Endothelial cell of umbilical vein (primary cell): ENCODE measurements around the gene SERPIND1. TPM values are rescaled to one million over a fixed set of nuclear protein-coding genes. Genes with fewer than 3 reads are reported as not detected.

Experiments used
- BruUV-seq: library from RNA; stranded (reverse); fragments of 400-500 nt; replicated peaks from 2 replicates; lab custom pipeline; 2021; lab: Mats Ljungman, UMichigan
- CTCF ChIA-PET: fragments of 300-600, 350-600 bp; sonication (Branson Sonifier 250); formaldehyde crosslinking; loops from one replicate; lab custom pipeline; 2021; ENCODE audit warnings: antibody characterized with exemption, inconsistent platforms; lab: Charles Lee
- POLR2A ChIA-PET: fragments of 300-600, 350-600 bp; sonication (Branson Sonifier 250); formaldehyde crosslinking; loops from one replicate; lab custom pipeline; 2021; ENCODE audit warnings: antibody characterized with exemption, inconsistent platforms; lab: Charles Lee
- DNase-seq: peaks from one replicate; pipeline ENCODE4 v3.0.0-alpha.2; 2011; ENCODE audit warnings: low read depth, low spot score
- FAIRE-seq: peaks from 2 replicates; lab custom pipeline; 2011; peaks lifted over from hg19 to GRCh38; lab: Jason Lieb, UNC
- H2AFZ ChIP-seq: 2 replicates; pipeline ENCODE4 v1.6.0; 2012; ENCODE audit warnings: low read depth, low read length, control low read depth, inconsistent platforms
- H3K27ac ChIP-seq: 2 replicates; pipeline ENCODE4 v1.5.1; 2011; ENCODE audit warnings: low read depth, mild to moderate bottlenecking, control low read depth, low read length, moderate library complexity; ENCODE audit not compliant: insufficient read depth
- H3K27me3 ChIP-seq, 2 experiments: 2 replicates each; pipeline versions ENCODE4 v1.6.0 to v1.6.1; 2011; ENCODE audit warnings: low read length in 2 of 2, mixed read lengths in 1 of 2; ENCODE audit not compliant: control insufficient read depth in 2 of 2, insufficient read depth in 2 of 2
- H3K36me3 ChIP-seq, 2 experiments: 2 replicates in 1 of 2; 3 replicates in 1 of 2; pipeline ENCODE4 v1.5.1; 2011; ENCODE audit warnings: low read length in 2 of 2, mild to moderate bottlenecking in 1 of 2, moderate library complexity in 1 of 2; ENCODE audit not compliant: control insufficient read depth in 2 of 2, insufficient read depth in 2 of 2; ENCODE audit errors: extremely low read depth in 1 of 2
- H3K4me1 ChIP-seq: 3 replicates; pipeline ENCODE4 v1.5.1; 2011; ENCODE audit warnings: mild to moderate bottlenecking, low read length; ENCODE audit not compliant: control insufficient read depth, insufficient read depth; ENCODE audit errors: extremely low read depth
- H3K4me2 ChIP-seq: 2 replicates; pipeline ENCODE4 v1.6.1; 2011; ENCODE audit warnings: low read length, control low read depth, mixed read lengths; ENCODE audit not compliant: insufficient read depth
- H3K4me3 ChIP-seq, 3 experiments: fragments of 200-600 bp in 1 of 3; sonication (generic), shearing (Covaris generic) in 1 of 3; replicated peaks in 1 of 3; 2 replicates each; pipeline ENCODE4 v1.5.1; 2011 to 2016; ENCODE audit warnings: control low read depth in 3 of 3, low read length in 3 of 3, mild to moderate bottlenecking in 2 of 3, inconsistent platforms in 1 of 3, low read depth in 1 of 3, moderate library complexity in 1 of 3; ENCODE audit not compliant: insufficient read depth in 1 of 3
- H3K79me2 ChIP-seq: 2 replicates; pipeline ENCODE4 v1.6.0; 2012; ENCODE audit warnings: low read length, inconsistent platforms; ENCODE audit not compliant: control insufficient read depth, insufficient read depth
- H3K9ac ChIP-seq: replicated peaks from 2 replicates; pipeline ENCODE3; 2011; ENCODE audit warnings: low read length, control low read depth; ENCODE audit not compliant: insufficient read depth; ENCODE audit errors: extremely low read depth
- H3K9me1 ChIP-seq: replicated peaks from 3 replicates; pipeline ENCODE4 v1.6.0; 2011; ENCODE audit warnings: mild to moderate bottlenecking, low read length; ENCODE audit not compliant: control insufficient read depth, insufficient read depth; ENCODE audit errors: extremely low read depth
- H3K9me3 ChIP-seq: replicated peaks from 2 replicates; pipeline ENCODE4 v1.5.1; 2012; ENCODE audit warnings: low read length, inconsistent platforms; ENCODE audit not compliant: control insufficient read depth, insufficient read depth
- H4K20me1 ChIP-seq: replicated peaks from 2 replicates; pipeline ENCODE3; 2011; ENCODE audit warnings: mild to moderate bottlenecking, low read length; ENCODE audit not compliant: control insufficient read depth, insufficient read depth; ENCODE audit errors: extremely low read depth
- EZH2 ChIP-seq: IDR thresholded peaks from 2 replicates; pipeline ENCODE4 v1.6.1; 2012; ENCODE audit warnings: borderline replicate concordance, low read depth, mild to moderate bottlenecking, moderate library complexity, low read length, inconsistent platforms; ENCODE audit not compliant: severe bottlenecking
- FOS ChIP-seq: IDR thresholded peaks from 2 replicates; pipeline ENCODE4 v1.6.1; 2011; ENCODE audit warnings: mild to moderate bottlenecking, low read length, moderate library complexity, borderline replicate concordance; ENCODE audit not compliant: insufficient read depth
- GATA2 ChIP-seq: IDR thresholded peaks from 2 replicates; pipeline ENCODE4 v1.7.0; 2011; ENCODE audit warnings: low read depth, mild to moderate bottlenecking, moderate library complexity, mixed read lengths, low read length; ENCODE audit not compliant: insufficient read length, insufficient read depth
- JUN ChIP-seq: IDR thresholded peaks from 2 replicates; pipeline ENCODE4 v1.6.1; 2011; ENCODE audit warnings: borderline replicate concordance, low read depth; ENCODE audit not compliant: insufficient read length, insufficient read depth
- MYC ChIP-seq: IDR thresholded peaks from one replicate; pipeline ENCODE4 v1.6.1; 2011; ENCODE audit warnings: mild to moderate bottlenecking, low read depth, low read length
- POLR2A ChIP-seq: IDR thresholded peaks from 2 replicates; pipeline ENCODE4 v1.6.1; 2012; ENCODE audit warnings: low read depth, mild to moderate bottlenecking, control low read depth, low read length
- POLR2AphosphoS5 ChIP-seq: IDR thresholded peaks from 2 replicates; pipeline ENCODE4 v1.6.1; 2012; ENCODE audit warnings: low read depth, mild to moderate bottlenecking, control low read depth, low read length, moderate library complexity; ENCODE audit not compliant: insufficient read depth
- dilution Hi-C: fragments of 300-500 bp; cut with MboI; formaldehyde crosslinking; loops from one replicate; pipeline ENCODE4 v1.15.0; 2019; ENCODE audit warnings: low sequenced_read_pairs; ENCODE audit not compliant: extremely low pct_ligation_motif_present
- intact Hi-C: fragments of 100-400 bp; cut with micrococcal nuclease; formaldehyde crosslinking; loops from one replicate; pipeline ENCODE4 v1.10.0; 2022
- polyA plus RNA-seq, 4 experiments: library from polyadenylated mRNA; depleted of rRNA in 3 of 4; stranded (reverse) in 3 of 4; unstranded in 1 of 4; fragments of >200 nt; gene quantifications; 2 replicates each; pipeline versions ENCODE4 v1.2.1 to v1.2.3, GENCODE V29; 2011 to 2012; ENCODE audit warnings: missing spikeins in 1 of 4
- total RNA-seq: library from RNA; stranded (reverse); gene quantifications from 2 replicates; pipeline ENCODE4 v1.2.3, GENCODE V29; 2021
- TF ChIP-seq, protein P1 (sequence below), 2 donors: IDR thresholded peaks; 1 replicate in 1 of 2; 2 replicates in 1 of 2; pipeline ENCODE4 v1.5.1; 2011; ENCODE audit warnings: low read length in 2 of 2, mild to moderate bottlenecking in 2 of 2, moderate library complexity in 2 of 2, control low read depth in 1 of 2, inconsistent platforms in 1 of 2, low read depth in 1 of 2; ENCODE audit not compliant: insufficient read depth in 1 of 2; ENCODE audit errors: extremely low read depth in 1 of 2
- TF ChIP-seq, protein P2 (sequence below): IDR thresholded peaks from 2 replicates; pipeline ENCODE4 v1.6.1; 2011; ENCODE audit not compliant: insufficient read depth, insufficient read length

The SERPIND1 gene
- total and polyA plus RNA-seq, 2 donors (not counting 3 experiments of a cell fraction or from before 2014, with no cell fraction given) = 0.94 to 1.8 TPM

DNA sequence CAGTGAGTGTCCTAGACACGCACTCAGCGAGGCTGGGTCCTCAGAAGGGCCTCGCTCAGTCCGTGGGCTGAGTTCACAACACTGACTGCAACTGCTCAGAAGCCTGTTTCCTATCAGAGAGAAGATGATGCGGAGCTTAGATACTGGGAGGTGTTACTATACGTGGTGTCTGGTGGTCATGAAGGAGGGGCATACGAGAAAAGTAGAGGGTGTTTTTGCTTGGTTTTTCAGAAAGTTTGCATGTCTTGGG lies 9.5 kb upstream of the SERPIND1 start:
- no peak overlapping the region for H3K27ac ChIP-seq
- H3K9me3 ChIP-seq = no peaks in the 10 kb centered on the region
- H4K20me1 ChIP-seq = no peaks in the 10 kb centered on the region
- no peak overlapping the region for H3K4me3 ChIP-seq
- FAIRE-seq = no peak
- no peak overlapping the region for H3K4me2 ChIP-seq
- H3K9me1 ChIP-seq = no peaks in the 10 kb centered on the region
- no peak for DNase-seq
- intact Hi-C loops (no loop called here), dilution Hi-C loops (no loop called here)
- ChIA-PET CTCF (interaction anchor here (1.3 kb wide), 1 partner anchor 19 kb away, joined by 8 read pairs; no protein-coding TSS in a partner anchor), POLR2A (no interaction called here)
- no peaks in the 10 kb centered on the region for H3K4me1 ChIP-seq
- BruUV-seq = no TSS peak
- no peak overlapping the region for H3K9ac ChIP-seq
- peaks cover 2 to 11% of the 10 kb centered on the region in 2 experiments for H3K36me3 ChIP-seq
- H3K79me2 ChIP-seq = no peaks in the 10 kb centered on the region
- no peak overlapping the region for H2AFZ ChIP-seq
- H3K27me3 ChIP-seq = no peaks in the 10 kb centered on the region
- TF ChIP-seq GATA2 (no peak), JUN (no peak), MYC (no peak), FOS (no peak), POLR2AphosphoS5 (no peak), POLR2A (no peak), EZH2 (no peak)
- TF ChIP-seq, protein P1, sequence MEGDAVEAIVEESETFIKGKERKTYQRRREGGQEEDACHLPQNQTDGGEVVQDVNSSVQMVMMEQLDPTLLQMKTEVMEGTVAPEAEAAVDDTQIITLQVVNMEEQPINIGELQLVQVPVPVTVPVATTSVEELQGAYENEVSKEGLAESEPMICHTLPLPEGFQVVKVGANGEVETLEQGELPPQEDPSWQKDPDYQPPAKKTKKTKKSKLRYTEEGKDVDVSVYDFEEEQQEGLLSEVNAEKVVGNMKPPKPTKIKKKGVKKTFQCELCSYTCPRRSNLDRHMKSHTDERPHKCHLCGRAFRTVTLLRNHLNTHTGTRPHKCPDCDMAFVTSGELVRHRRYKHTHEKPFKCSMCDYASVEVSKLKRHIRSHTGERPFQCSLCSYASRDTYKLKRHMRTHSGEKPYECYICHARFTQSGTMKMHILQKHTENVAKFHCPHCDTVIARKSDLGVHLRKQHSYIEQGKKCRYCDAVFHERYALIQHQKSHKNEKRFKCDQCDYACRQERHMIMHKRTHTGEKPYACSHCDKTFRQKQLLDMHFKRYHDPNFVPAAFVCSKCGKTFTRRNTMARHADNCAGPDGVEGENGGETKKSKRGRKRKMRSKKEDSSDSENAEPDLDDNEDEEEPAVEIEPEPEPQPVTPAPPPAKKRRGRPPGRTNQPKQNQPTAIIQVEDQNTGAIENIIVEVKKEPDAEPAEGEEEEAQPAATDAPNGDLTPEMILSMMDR (IDR thresholded peaks at IDR 0.05; ENCODE audit: extremely low read depth in 1 of 2, insufficient read depth in 1 of 2, low read depth in 1 of 2, low read length in 2 of 2) = no peak
- TF ChIP-seq, protein P2, sequence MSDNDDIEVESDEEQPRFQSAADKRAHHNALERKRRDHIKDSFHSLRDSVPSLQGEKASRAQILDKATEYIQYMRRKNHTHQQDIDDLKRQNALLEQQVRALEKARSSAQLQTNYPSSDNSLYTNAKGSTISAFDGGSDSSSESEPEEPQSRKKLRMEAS = no peak
